ENCODE data around the gene USP27X.

The USP27X gene

GRCh38 chrX:49878834-49879655, at the start of gene USP27X:
USP27X (plus strand) TSS chrX:49879484; CDS start chrX:49880308, 824 bp downstream.
- in situ Hi-C loops (cut with MboI; ENCODE audit: low pct_unique_long_range_greater_than_20kb, low sequenced_read_pairs): no loop called here
- DNase-seq: peak; percentile 93

- peak; percentile 65 for DNase-seq
- in situ Hi-C loops (cut with MboI; ENCODE audit: low pct_unique_long_range_greater_than_20kb, low sequenced_read_pairs): no loop called here
Observed at GRCh38 chrX:49838374-49838773, 40.9 kb upstream of the USP27X start.

GRCh38 chrX:49840679-49841078, 38.6 kb upstream of the USP27X start:
- DNase-seq: peak; percentile 62
- in situ Hi-C loops (cut with MboI; ENCODE audit: low pct_unique_long_range_greater_than_20kb, low sequenced_read_pairs): no loop called here

- in situ Hi-C loops (cut with MboI; ENCODE audit: low pct_unique_long_range_greater_than_20kb, low sequenced_read_pairs): no loop called here
- no peak for DNase-seq
Observed at GRCh38 chrX:49842621-49843020, 36.7 kb upstream of the USP27X start.

GRCh38 chrX:49844611-49845010, 34.7 kb upstream of the USP27X start:
- DNase-seq: no peak
- in situ Hi-C loops (cut with MboI; ENCODE audit: low pct_unique_long_range_greater_than_20kb, low sequenced_read_pairs): no loop called here

GRCh38 chrX:49845701-49846403, 33.4 kb upstream of the USP27X start:
- in situ Hi-C loops (cut with MboI; ENCODE audit: low pct_unique_long_range_greater_than_20kb, low sequenced_read_pairs): no loop called here
- no peak for DNase-seq

- in situ Hi-C loops (cut with MboI; ENCODE audit: low pct_unique_long_range_greater_than_20kb, low sequenced_read_pairs): no loop called here
- no peak for DNase-seq
Observed at GRCh38 chrX:49846522-49846921, 32.8 kb upstream of the USP27X start.

GRCh38 chrX:49848275-49848674, 31.0 kb upstream of the USP27X start:
- in situ Hi-C loops (cut with MboI; ENCODE audit: low pct_unique_long_range_greater_than_20kb, low sequenced_read_pairs): no loop called here
- DNase-seq: no peak

- no peak for DNase-seq
- in situ Hi-C loops (cut with MboI; ENCODE audit: low pct_unique_long_range_greater_than_20kb, low sequenced_read_pairs): no loop called here
Observed at GRCh38 chrX:49850028-49850427, 29.3 kb upstream of the USP27X start.

GRCh38 chrX:49853661-49854060, 25.6 kb upstream of the USP27X start:
- in situ Hi-C loops (cut with MboI; ENCODE audit: low pct_unique_long_range_greater_than_20kb, low sequenced_read_pairs): no loop called here
- no peak for DNase-seq

GRCh38 chrX:49856819-49857218, 22.5 kb upstream of the USP27X start:
- in situ Hi-C loops (cut with MboI; ENCODE audit: low pct_unique_long_range_greater_than_20kb, low sequenced_read_pairs): no loop called here
- DNase-seq: no peak

GRCh38 chrX:49858341-49858740, 20.9 kb upstream of the USP27X start:
- in situ Hi-C loops (cut with MboI; ENCODE audit: low pct_unique_long_range_greater_than_20kb, low sequenced_read_pairs): no loop called here
- DNase-seq: no peak

GRCh38 chrX:49859491-49859890, 19.8 kb upstream of the USP27X start:
- DNase-seq: peak; percentile 28
- in situ Hi-C loops (cut with MboI; ENCODE audit: low pct_unique_long_range_greater_than_20kb, low sequenced_read_pairs): no loop called here

GRCh38 chrX:49860867-49861535, 18.3 kb upstream of the USP27X start:
- DNase-seq: no peak
- in situ Hi-C loops (cut with MboI; ENCODE audit: low pct_unique_long_range_greater_than_20kb, low sequenced_read_pairs): no loop called here

GRCh38 chrX:49862093-49862492, 17.2 kb upstream of the USP27X start:
- DNase-seq: no peak
- in situ Hi-C loops (cut with MboI; ENCODE audit: low pct_unique_long_range_greater_than_20kb, low sequenced_read_pairs): no loop called here

- in situ Hi-C loops (cut with MboI; ENCODE audit: low pct_unique_long_range_greater_than_20kb, low sequenced_read_pairs): no loop called here
- no peak for DNase-seq
Observed at GRCh38 chrX:49868739-49869138, 10.5 kb upstream of the USP27X start.

GRCh38 chrX:49876750-49877149, 2.5 kb upstream of the USP27X start:
- in situ Hi-C loops (cut with MboI; ENCODE audit: low pct_unique_long_range_greater_than_20kb, low sequenced_read_pairs): no loop called here
- peak; percentile 35 for DNase-seq

- in situ Hi-C loops (cut with MboI; ENCODE audit: low pct_unique_long_range_greater_than_20kb, low sequenced_read_pairs): no loop called here
Observed at GRCh38 chrX:49877397-49878101, 1.7 kb upstream of the USP27X start.

GRCh38 chrX:49878128-49878833, 1.0 kb upstream of the USP27X start:
- DNase-seq: no peak
- in situ Hi-C loops (cut with MboI; ENCODE audit: low pct_unique_long_range_greater_than_20kb, low sequenced_read_pairs): no loop called here

More at GRCh38 chrX:49877397-49878101, 1.7 kb upstream of the USP27X start:
- no peak for DNase-seq

All from KBM-7 (cell line).